Eye (tissue), 1 donor: ENCODE results near the gene GTPBP1.
A peak's percentile ranks its signal among the peaks of the same experiment; 100 is the strongest.

Source experiments
- DNase-seq: peaks from one replicate; pipeline ENCODE4 v3.0.0-alpha.2; 2015

The GTPBP1 gene

DNA sequence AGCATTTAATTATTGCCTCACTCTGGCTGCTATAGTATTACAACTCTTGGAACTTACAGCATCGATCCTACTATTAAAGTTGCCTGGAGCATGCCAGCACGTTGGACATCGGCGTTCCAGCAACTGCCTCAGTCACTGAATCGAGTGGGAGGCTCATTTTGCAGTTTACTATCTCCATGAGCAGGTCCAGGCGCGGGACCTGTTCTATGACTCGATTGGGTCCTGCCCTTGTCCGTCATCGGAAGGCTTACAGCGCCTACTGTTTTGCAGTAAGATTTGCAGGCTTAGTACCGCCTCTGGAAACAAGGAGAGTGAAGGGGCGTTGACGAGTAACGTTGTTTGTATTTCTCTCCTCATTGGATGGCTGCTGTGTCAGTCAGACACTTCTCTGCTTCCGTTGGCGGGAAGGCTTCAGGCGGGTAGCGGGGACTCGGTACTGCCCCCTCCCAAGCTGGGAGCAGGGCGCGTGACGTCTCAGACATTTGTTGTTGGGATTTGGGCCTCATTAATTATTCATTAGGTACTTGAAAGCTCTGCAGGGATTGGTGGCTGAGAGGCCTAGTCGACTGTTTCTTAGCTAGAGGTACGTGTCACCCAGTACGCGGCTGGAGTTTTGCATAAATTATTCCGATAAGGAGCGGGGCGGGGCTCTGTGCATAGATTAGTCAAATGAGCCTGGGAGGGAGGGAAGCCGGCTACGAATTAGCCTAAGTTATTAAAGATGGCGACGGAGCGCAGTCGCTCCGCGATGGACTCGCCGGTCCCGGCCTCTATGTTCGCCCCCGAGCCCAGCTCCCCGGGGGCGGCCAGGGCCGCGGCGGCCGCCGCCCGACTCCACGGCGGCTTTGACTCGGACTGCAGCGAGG, at the start of gene GTPBP1:
TSS of gene GTPBP1 (plus strand) at position 710 of the 866 bp plus-strand sequence. CDS start at position 722, 12 bp downstream.
- peak; percentile 100 for DNase-seq

DNA sequence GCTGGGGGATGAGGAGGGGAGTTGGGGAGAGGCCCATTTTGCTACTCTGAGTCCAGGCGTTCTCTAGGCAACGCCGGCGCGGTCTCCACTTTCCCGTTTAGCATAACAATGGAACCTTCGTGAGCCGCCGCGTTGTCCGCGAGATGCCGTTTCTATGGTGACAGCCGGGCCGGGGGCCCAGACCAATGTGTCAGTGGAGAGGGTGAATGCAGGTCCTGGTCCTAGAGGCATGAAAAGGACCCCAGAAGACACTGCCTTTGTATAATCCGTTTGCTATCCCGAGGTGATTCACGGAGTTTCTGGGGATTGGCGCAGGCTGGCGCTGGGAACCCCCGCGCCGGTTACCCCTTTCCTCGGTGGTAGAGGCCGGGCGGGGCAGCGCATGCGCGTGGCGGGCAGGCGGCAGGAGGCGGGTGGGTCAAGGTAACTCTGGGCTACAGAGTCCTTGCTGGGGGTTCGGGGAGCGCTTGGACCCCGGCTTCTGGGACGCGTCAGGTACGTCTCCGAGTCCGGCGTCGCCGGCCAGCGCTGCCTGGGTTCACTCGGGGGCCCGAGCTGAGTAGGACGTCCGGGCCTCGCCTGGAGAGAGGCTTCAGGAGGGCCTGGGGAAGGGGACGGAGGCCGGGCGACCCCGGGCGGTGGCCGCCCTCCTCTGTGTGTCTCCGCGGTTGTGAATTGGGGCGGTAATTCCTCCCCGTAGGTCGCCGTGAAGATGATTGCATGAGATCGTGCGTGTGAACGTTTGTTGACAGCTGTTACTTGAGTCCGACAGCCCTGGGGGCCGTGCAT, 49.3 kb upstream of the GTPBP1 start, which contains the start of the genes CBY1 and FAM227A:
TSS of gene CBY1 (plus strand) at position 383 of the 789 bp plus-strand sequence. CDS start 11,417 bp downstream, outside the sequence.
TSS of gene FAM227A (minus strand) at position 137 of the 789 bp plus-strand sequence. CDS start 6,224 bp downstream, outside the sequence.
- peak; percentile 98 for DNase-seq

DNA sequence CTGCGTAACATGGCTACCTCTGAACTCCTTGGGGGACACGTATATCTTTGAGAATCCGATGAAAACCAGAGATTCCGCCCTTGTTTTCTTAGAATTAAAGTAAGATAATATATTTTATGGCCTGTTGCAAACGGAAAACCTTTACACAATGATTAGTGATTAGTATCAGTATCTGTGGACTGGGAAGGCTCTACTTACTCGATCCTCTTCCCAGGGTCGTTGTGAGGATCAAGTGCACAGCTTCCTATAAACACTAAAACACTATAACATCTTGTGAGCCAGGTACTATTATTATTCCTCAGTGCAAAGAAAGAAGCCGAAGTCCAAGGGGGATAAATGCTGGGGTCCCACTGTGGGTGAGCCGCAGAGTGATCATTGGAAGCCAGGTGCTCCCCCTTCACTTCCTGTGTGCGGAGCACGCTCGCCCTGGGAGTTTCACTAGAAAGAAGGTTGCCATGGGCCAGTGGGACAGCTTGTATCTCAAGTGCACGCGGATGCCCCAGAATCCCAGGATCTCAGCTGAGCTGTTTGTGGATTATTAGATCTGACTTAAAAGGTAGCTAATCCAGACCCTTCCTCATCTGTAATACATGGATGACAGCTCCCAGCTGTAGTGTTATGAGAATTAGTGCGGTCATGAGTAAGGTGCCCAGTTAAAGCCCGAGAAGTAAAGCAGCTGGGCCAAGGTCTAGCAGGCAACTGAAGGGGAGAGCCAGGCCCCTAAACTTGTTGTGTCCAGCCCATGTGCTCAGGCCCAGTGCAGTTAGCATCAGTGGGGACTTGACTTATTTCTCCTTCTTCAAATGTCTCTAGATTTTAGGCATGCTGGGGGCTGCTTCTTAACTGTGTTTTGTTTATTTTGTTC, 48.5 kb upstream of the GTPBP1 start:
- peak; percentile 59 for DNase-seq

DNA sequence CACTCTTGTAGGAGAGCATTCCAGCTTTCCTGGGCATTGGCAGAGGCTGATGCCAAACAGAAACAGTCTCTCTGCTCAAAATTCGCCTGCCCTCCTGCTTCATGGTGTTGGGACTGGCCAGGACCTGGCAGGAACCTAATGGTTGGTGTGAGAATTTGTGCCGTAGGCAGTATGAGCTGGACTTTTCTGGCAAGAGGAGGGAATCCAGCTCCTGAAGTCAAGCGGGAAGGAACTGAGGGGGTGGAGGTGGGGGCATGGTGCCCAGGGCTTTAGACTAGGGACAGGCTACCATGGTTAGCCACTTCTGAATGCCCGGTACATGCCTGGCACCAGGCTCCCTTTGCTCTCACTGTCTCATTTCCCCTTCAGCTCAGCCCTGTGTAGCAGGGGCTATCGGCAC, 30.9 kb upstream of the GTPBP1 start:
- no peak for DNase-seq

DNA sequence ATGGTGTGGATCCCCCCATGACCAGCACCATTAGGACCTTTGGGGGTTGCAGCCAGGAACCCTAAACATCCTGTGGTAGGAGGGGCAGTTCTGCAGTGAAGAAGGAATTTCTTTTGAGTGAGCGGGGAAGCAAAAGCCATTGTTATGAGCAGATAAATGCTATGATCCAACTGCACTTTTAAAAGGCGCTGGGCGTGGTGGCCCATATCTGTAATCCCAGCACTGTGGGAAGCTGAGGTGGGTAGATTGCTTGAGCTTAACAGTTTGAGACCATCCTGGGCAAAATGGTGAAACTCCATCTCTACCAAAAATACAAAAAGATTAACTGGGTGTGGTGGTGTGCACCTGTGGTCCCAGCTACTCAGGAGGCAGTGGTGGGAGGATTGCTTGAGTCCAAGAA, 29.9 kb upstream of the GTPBP1 start:
- DNase-seq: no peak

DNA sequence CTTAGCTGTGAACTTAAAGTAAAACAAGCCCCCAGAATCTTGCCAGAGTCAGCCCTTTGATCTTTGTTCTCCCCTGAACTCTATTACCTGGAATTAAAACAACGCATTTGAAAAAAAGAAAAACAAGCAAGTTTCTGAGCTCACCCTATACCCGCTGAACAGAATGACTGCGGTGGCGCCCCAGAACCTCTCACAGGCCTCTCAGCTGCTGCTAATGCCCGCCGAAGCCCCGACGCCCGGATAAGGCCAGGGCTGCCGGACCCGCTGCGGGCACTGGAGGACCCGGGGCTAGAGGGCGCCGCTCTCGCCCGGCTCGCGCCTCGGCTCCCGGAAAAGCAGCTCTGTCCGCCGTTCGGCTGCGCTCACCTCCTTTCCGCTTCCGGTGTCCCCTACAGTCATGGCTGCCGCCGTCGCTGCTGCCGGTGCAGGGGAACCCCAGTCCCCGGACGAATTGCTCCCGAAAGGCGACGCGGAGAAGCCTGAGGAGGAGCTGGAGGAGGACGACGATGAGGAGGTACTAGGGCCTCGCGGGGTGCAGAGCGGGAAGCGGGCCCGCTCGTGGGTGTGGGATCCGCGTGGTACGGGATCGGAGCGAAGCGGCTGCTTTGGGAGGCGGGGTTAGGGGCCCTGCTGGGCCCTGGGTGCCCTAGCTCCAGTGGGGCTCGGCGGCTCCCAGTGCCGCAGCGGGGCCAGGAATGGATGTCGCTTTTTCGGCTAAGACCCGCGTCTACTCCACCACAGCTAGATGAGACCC, 24.0 kb upstream of the GTPBP1 start, which contains the start of gene TOMM22:
TSS of gene TOMM22 (plus strand) at position 376 of the 754 bp plus-strand sequence. CDS start at position 398, 22 bp downstream.
- peak; percentile 93 for DNase-seq

DNA sequence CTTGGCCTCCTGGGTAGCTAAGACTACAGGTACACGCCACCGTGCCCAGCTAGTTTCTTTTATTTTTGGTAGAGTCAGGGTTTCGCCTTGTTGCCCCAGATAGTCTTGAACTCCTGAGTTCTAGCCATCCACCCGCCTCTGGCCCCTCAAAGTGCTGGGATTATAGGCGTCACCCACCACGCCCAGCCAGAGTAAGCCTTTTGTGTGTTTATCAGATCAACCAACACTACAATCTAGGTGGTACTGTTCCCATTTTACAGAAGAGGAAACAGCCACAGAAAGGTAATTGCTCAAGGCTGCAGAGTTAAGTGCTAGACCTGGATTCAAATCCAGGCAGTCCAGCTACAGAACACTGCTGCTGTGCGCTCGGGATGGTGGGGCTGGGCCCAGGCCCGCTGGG, 20.8 kb upstream of the GTPBP1 start:
- DNase-seq: no peak

DNA sequence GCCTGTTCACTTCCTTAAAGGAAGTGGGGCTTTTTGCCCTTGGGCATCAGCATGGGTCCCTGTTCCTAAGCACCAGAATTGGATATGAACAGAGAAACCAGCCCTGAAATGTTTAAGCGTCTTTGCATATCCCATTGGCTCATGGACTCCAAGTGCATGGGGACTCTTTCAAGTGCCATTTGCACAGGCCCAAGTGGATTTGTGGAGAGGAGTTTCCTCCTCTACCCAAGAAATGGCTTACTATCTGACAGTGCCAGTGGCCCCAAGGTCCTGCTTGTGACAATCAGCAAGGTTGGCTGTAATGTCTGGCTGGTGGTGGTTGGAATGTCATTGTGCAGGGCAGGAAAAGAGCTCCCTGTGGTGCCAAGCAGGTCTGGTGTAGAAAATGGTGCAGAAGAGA, 20.0 kb upstream of the GTPBP1 start:
- DNase-seq: no peak

DNA sequence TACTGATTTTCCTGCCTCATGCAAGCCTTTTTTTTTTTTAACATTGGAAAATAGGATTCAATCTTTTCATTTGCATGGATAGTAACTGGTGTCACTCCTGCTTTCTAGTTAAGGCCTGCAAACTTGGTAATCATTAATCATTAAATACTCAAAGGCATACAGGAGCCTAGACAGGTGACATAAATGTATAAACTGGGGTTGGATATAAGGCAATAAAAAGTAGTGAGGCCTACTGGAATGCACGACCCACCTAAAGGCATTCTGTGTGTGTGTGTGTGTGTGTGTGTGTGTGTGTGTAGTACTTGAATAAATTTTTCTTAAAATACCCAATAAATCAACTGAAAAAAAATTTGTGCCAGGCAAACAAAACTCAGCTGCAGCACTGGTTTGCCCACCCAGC, 16.1 kb upstream of the GTPBP1 start:
- no peak for DNase-seq

DNA sequence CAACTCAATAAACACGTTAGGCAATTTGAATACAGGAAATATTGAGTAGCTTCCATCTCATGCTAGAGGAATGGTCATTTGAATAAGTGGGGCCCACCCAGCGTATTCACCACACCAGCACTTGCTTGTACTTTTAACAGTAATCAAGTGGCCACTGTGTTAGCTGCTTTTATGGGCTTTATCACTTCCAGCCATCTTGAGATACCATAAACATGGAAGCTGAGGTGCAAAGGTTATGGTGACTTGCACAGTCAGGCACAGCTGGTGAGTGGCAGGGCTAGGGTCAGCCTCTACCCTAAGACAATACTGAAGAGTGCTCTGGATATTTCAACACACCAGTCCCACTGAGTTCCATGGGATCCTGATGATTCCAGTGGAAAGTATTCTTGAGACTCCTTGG, 11.7 kb upstream of the GTPBP1 start:
- no peak for DNase-seq

DNA sequence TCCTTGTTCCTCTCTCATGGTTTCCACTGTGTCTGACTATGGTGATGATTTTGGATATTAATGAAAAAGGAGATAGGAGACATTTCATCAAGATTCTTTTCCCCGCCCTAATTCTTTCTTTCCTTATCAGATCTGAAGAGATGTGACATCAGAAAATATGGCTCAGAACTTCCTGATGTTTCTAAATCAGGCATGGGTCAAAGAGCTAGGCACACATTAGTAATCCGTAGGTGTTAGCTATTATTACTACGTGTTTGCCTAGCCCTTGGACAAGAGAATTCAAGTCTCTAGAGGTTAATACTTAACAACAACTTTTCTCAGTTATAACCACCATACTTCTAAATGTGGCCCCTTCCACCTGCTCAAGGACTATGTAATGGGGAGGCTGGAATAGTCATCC, 10.8 kb upstream of the GTPBP1 start:
- DNase-seq: no peak

DNA sequence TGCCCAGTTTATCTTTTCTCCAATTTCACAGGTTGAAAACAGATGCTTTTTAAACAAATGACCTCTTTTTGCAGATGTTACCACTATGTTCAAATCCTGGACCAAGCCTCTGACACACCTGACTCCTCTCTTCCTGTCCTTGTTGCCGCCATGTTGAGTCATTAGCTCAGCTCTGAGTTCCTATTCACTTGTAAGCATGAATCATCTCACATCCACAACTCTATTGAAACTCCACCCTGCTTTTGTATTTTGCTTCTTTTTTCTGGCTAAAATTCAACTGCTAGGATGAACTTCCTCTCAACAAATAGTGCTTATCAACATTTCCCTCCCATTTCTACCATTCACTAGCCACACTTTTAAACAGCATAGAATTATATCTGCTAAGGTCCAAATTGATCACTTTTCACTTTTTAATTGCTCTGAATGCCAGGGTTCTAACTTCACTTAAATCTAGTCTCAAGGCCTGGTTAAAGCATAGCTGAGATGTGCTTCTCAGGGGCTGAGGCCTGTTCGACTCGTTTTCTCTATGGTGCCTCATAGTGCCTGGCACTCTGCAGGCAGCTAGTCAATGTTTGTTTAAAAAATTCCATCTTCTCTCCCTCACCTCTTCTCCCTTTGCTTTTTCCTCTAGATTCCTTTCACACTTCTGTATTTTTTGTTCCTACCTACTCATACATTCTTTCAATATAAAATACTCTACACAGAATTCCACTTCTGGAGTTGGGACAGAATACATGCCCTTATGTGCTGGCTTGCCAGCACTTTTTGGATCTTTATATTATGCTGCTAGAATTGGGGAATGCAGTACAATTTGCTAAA, 8.9 kb upstream of the GTPBP1 start:
- DNase-seq: no peak

DNA sequence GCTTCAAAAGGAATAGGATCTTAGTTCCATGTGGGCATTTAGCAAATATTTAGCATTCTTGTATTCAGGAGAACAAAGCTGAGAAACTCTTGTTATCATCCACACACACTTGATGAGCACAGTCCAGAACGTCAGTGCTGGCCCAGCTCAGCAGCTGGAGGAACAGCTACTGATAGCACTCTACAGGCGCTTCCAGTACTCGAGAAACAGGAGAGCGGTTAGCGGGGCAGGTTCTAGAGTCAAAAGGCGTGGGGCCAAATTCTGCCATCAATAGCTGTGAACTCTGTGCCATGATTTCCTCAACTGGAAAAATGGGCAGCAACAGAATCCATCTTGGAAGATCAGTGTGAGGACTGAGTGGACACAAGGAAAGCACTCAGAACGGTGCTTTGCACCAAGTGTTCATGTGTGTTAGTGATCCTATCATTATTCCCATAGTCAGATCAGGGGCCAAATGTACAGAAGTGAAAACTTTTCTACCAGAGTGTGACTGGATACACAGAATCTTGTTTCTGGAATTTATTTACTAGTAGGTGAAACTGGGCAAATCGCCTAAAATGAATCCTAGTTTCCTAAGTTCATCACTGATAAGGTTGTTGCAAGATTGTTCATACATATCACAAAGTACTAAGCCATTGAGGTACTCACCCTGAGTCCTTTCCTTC, 8.2 kb upstream of the GTPBP1 start:
- DNase-seq: no peak

DNA sequence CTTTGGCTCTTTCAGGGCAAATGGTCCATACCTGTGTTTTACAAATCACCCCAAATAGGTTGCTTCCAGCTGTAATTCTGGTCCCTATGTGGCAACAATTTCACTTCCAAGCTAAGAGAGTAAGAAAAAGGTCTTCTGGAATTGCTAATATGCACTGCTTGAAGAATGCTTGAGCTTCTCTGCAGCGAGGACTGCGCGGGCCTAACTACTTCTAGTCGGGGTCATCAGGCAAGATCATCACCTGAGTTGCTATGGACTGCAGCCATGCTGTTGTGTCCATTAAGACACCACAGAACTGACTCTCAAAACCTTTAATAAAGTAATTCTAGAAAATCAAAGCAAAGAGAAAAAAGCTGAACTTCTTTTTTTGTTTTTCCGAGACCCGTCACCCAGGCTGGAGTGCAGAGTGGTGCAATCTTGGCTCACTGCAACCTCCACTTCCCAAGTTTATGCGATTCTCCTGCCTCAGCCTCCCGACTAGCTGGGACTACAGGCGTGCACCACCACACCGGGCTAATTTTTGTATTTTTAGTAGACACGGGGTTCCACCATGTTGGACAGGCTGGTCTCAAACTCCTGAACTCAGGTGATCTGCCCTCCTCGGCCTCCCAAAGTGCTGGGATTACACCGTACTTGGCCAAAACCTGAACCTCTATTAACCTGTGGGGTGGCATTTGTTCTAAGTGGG, 7.2 kb upstream of the GTPBP1 start:
- DNase-seq: no peak

DNA sequence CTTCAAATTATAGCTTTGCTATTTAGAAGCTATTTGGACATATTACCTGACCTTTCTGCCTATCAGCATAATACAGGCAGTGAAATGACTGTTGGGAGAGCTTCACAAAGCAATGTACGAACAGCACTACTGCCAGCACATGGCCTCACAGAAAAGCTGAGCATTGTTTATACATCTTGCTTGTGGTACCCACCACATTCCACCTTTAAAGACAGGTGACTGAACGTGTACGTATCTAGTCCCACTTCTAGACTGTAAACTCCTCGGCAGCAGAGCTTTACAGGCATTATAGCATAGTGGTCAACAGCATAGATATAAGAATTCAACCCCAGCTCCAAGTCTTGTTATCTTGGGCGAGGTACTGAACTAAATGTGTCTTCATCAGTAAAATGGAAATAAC, 6.6 kb upstream of the GTPBP1 start:
- no peak for DNase-seq

DNA sequence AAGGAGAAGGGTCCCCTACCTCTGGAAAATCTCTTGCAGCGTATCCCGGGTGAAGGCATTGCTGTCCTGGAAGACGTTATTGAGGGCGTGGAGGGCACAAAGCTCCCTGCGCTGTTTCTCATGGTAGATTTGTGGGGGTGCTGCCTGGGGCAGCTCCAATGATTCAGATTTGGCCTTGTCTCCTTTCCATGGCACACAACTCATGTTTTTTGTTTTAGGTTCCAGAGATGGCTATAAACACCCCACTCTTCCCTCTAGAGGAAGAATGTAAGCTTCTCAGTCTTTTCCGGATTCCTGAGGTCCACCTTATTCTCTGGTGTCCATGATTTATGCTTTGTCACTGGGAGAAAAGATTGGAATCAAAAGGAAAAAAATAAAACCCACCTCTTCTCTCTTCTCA, 6.0 kb upstream of the GTPBP1 start:
- DNase-seq: peak; percentile 61

DNA sequence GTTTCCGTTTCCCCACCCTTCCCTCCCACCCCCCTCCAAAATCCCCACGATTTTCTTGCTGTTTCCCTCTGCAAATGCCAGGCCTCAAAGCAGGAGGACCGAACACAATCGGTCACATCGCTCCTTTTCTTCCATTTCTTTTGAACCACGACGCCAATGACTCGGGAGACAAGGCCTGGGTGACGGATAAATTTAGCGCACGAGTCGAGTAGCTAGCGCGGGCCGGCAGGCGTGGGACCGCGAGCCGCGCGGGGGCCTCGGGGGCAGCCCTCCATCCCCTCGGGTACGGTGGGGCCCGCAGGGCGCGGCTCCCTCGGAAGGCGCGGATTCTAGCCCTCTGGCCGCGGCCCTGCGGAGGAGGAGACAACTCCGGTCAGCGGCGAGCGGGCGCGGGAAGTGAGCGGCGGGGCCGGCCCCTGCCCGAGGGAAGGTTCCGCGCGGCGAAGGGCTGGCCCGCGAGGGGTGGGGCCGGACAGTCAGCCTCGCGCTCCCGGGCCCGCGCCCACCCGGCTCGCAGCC, 5.4 kb upstream of the GTPBP1 start:
- no peak for DNase-seq

DNA sequence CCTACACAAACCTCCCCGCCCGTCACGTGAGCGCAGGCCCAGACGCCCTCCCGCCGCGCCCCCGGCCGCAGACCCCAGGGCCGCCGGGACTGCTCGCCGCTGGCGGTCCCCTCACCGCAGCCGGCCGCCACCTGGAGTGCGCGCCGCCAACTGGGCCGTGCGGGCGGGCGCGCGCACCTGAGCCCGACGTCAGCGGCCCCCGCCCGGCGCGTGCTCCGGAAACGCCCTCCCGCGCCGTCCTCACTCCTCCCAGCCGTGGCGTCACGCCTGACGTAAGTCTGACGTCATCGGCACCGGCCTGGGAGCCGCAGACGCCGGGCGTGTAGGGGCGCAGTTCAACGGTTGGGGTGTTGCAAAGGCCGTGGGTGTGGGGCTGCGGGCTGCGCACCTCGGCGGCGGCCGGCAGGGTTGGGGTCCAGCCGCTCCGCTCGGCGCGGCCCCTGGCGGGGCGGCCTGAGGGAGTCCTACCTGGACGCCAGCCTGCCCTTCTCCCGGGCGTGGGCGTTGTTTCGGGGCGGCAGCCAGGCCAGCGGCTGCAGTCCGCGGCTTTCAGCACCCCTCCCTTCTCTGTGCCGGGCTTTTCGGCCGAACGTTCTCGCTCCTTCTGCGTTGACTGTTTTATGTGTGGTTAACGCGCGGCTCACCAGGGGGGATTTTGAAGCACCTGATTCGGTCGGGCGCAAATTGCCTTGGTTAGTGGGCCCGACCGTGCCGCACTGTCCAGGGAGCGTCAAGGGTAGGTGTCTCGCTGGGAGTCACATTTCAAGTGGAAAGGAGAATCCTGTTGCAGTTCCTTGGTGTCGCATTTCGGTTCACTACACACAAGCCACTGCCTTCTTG, 4.7 kb upstream of the GTPBP1 start, which contains the start of gene JOSD1:
TSS of gene JOSD1 (minus strand) at position 155 of the 840 bp plus-strand sequence. CDS start 956 bp downstream, outside the sequence.
- DNase-seq: peak; percentile 98
